Adrenal gland (tissue), 12 donors: ENCODE data around the gene MAPK10. TPM values are rescaled to one million over a fixed set of nuclear protein-coding genes. Genes with fewer than 3 reads are reported as not detected.

ENCODE experiments used
- DNase-seq, 7 donors: peaks; one replicate each; pipeline ENCODE4 v3.0.0-alpha.2; 2019 to 2020
- H3K27ac ChIP-seq, 5 donors: fragments of 200-600 bp; sonication (generic) in 4 of 5; 1 replicate in 3 of 5; 2 replicates in 2 of 5; pipeline versions ENCODE4 v1.5.1 to v1.8.0; 2016 to 2020; ENCODE audit warnings: mild to moderate bottlenecking in 1 of 5
- H3K27me3 ChIP-seq: fragments of 200-600 bp; 2 replicates; pipeline ENCODE4 v1.8.0; 2021
- H3K36me3 ChIP-seq, 2 donors: fragments of 200-600 bp; replicated peaks in 1 of 2; 1 replicate in 1 of 2; 2 replicates in 1 of 2; pipeline versions ENCODE4 v1.5.1 to v1.8.0; 2018 to 2022
- H3K4me1 ChIP-seq, 2 donors: fragments of 200-600 bp; replicated peaks in 1 of 2; 1 replicate in 1 of 2; 2 replicates in 1 of 2; pipeline versions ENCODE4 v1.5.1 to v1.8.0; 2018 to 2021
- H3K4me3 ChIP-seq, 4 donors: fragments of 200-600 bp; sonication (generic) in 3 of 4; one replicate each; pipeline ENCODE4 v1.5.1; 2016 to 2018
- H3K9me3 ChIP-seq, 3 donors: fragments of 200-600 bp; sonication (generic) in 1 of 3; replicated peaks in 1 of 3; 1 replicate in 2 of 3; 2 replicates in 1 of 3; pipeline versions ENCODE4 v1.5.1 to v1.8.0; 2016 to 2021
- CTCF ChIP-seq, 6 experiments: fragments of 450-650 bp in 4 of 6; fragments of 200-600 bp in 2 of 6; sonication (generic) in 1 of 6; IDR thresholded peaks; 1 replicate in 5 of 6; 2 replicates in 1 of 6; pipeline versions ENCODE4 v1.5.1 to v1.8.0; 2016 to 2021; ENCODE audit warnings: antibody characterized with exemption in 6 of 6, mild to moderate bottlenecking in 2 of 6, moderate library complexity in 1 of 6
- POLR2A ChIP-seq, 2 donors: fragments of 450-650 bp; IDR thresholded peaks; one replicate each; pipeline ENCODE4 v1.6.1; 2017; ENCODE audit warnings: antibody characterized with exemption in 2 of 2, mild to moderate bottlenecking in 2 of 2, moderate library complexity in 1 of 2
- WGBS, 4 donors: extraction: QIAGEN DNeasy Blood & Tissue Kit in 2 of 4; methylation state at CpG; one replicate each; pipeline versions ENCODE4 v1.1.5 to v1.1.7; 2013 to 2017; 5-methylcytosine and 5-hydroxymethylcytosine counted together
- intact Hi-C, 2 donors: fragments of 100-400 bp; cut with DNase I; formaldehyde crosslinking; loops; one replicate each; pipeline versions ENCODE4 v1.14.1 to v1.15.0; 2022 to 2023
- polyA plus RNA-seq, 3 donors: library from polyadenylated mRNA; stranded (reverse); fragments of 200-250 nt in 2 of 3; fragments of 350-450 nt in 1 of 3; fragmentation: Illumina TruSeq in 1 of 3; extraction: RNeasy Lipid Tissue Mini Kit (QIAGEN cat#74804) in 1 of 3; gene quantifications; one replicate each; pipeline ENCODE4 v1.2.3, GENCODE V29; 2013 to 2014
- total RNA-seq, 9 donors: library from RNA; depleted of rRNA in 4 of 9; stranded (reverse); fragments of >200 nt in 4 of 9; fragments of 120-200 nt in 1 of 9; fragmentation: NEBNext Ultra II Directional in 1 of 9; extraction: Animal tissue kit (Norgen Biotek cat#: 25700) in 1 of 9; gene quantifications; one replicate each; pipeline versions ENCODE4 v1.1.0 to v1.2.4, GENCODE V29; 2013 to 2023
- donor health status: healthy with polysubstance abuse.
- donor health status: Bipolar disorder and iron deficiency.
- donor health status: DM: yes; HTN: yes; CAD: no.
- donor health status: DM: no; HTN: no; CAD: no.
- donor health status: DM: no; HTN: no; CAD: no.
- donor health status: DM: yes; HTN: yes; CAD: no.

The MAPK10 gene
- total and polyA plus RNA-seq, 12 donors, result 11.6 to 160 (median 42.1) TPM

GRCh38 chr4:86156531-86156930, 203.3 kb downstream of the MAPK10 start:
- WGBS, 4 donors, result 85 to 94% (median 90%) methylated on average over 2 of the region's 2 CpGs
- intact Hi-C loops, result no loop called here
- Histone ChIP-seq H3K4me1 (peaks cover 0 to 7% of the 10 kb centered on the region in 2 donors), H3K9me3 (peaks cover 0 to 7% (median 0%) of the 10 kb centered on the region in 3 donors), H3K27me3 (no peaks in the 10 kb centered on the region), H3K27ac (no peak overlapping the region), H3K36me3 (no peaks in the 10 kb centered on the region), H3K4me3 (no peak overlapping the region)
- DNase-seq, result no peak
- no peak for TF ChIP-seq CTCF (IDR thresholded peaks at IDR 0.05)
- TF ChIP-seq POLR2A (IDR thresholded peaks at IDR 0.05), result no peak

GRCh38 chr4:86155766-86156165, 204.1 kb downstream of the MAPK10 start:
- TF ChIP-seq CTCF (IDR thresholded peaks at IDR 0.05) (no peak), POLR2A (IDR thresholded peaks at IDR 0.05) (no peak)
- intact Hi-C loops, result no loop called here

DNA sequence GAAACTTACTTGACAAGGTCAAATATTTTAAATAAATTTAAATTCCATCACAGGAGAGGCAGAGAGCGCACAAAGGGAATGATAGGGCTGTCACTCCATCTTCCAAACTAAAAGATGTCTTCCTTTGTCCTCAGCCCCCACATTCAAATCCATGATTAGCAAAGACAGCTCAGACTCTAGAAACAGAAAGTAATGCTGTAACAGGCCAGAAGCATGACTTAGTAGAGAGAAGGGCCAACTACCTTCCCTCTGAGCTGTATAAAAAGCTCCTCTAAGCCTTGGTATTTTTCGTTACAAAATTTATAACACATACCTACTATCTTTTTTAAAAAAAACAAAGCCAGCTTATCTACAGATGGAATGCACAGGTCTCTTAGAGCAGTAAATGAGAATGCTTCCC, 207.4 kb downstream of the MAPK10 start:
- 59 to 78% (median 71%) methylated on average over 2 of the region's 2 CpGs for WGBS, 4 donors
- TF ChIP-seq POLR2A (IDR thresholded peaks at IDR 0.05), result no peak
- no peak for TF ChIP-seq CTCF (IDR thresholded peaks at IDR 0.05)

More at GRCh38 chr4:86155766-86156165, 204.1 kb downstream of the MAPK10 start:
- Histone ChIP-seq H3K9me3 (peaks cover 0 to 7% (median 0%) of the 10 kb centered on the region in 3 donors), H3K36me3 (no peaks in the 10 kb centered on the region), H3K4me3 (no peak overlapping the region), H3K27ac (no peak overlapping the region), H3K27me3 (no peaks in the 10 kb centered on the region), H3K4me1 (peaks cover 0 to 7% of the 10 kb centered on the region in 2 donors)
- no peak for DNase-seq
- 85 to 94% (median 92%) methylated on average over 4 of the region's 4 CpGs for WGBS, 4 donors

DNA sequence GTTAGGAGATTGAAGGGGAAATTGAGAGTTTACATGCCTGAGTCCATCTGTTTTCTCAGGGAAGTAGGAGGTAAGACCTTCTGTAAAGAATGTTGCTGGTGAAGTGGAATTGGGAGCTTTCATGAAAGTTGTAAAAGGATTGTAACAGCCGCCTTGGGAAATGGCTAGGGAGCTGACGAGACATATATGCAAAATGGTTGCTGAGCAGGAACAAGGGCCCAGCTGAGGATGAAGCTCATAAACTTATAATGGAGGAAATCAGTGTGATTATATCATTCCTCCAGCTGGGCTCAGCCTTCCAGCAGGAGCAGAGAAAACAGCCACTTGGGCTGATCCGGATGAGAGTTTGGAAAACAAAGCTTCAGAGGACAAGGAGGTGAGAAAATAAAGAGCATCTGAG, 208.7 kb downstream of the MAPK10 start:
- H3K36me3 ChIP-seq, result no peaks in the 10 kb centered on the region
- 86 to 96% (median 93%) methylated on average over 3 of the region's 3 CpGs for WGBS, 4 donors
- peaks cover 0 to 7% of the 10 kb centered on the region in 2 donors for H3K4me1 ChIP-seq
- DNase-seq, result no peak
- intact Hi-C loops, result no loop called here
- H3K4me3 ChIP-seq, result no peak overlapping the region
- TF ChIP-seq CTCF (IDR thresholded peaks at IDR 0.05), result no peak
- H3K27me3 ChIP-seq, result no peaks in the 10 kb centered on the region
- no peak overlapping the region for H3K27ac ChIP-seq
- peaks cover 0 to 7% (median 0%) of the 10 kb centered on the region in 3 donors for H3K9me3 ChIP-seq

More for the DNA sequence above, 207.4 kb downstream of the MAPK10 start:
- intact Hi-C loops, result no loop called here
- H3K4me1 ChIP-seq, result peaks cover 0 to 7% of the 10 kb centered on the region in 2 donors
- peaks cover 0 to 7% (median 0%) of the 10 kb centered on the region in 3 donors for H3K9me3 ChIP-seq
- H3K27me3 ChIP-seq, result no peaks in the 10 kb centered on the region
- peak overlapping the region in 1 of 4 donors; percentile 1 for H3K4me3 ChIP-seq
- H3K27ac ChIP-seq, result no peak overlapping the region
- no peaks in the 10 kb centered on the region for H3K36me3 ChIP-seq
- DNase-seq, result no peak
